ENCODE data around the gene DEPP1.

DEPP1 gene

GRCh38 chr10:44970812-44971395, 7.7 kb downstream of the DEPP1 start:
- Mint-ChIP-seq H3K27me3 (ENCODE audit: low read depth) (no peaks in the 10 kb centered on the region), H3K36me3 (ENCODE audit: low read depth) (no peaks in the 10 kb centered on the region), H3K4me1 (ENCODE audit: low read depth) (peaks cover 29% of the 10 kb centered on the region), H3K9me3 (no peaks in the 10 kb centered on the region), H3K27ac (no peak overlapping the region), H3K4me3 (no peak overlapping the region)
- DNase-seq (ENCODE audit: low spot score) = no peak

GRCh38 chr10:44969854-44970253, 8.8 kb downstream of the DEPP1 start:
- Mint-ChIP-seq H3K4me3 (no peak overlapping the region), H3K4me1 (ENCODE audit: low read depth) (peaks cover 30% of the 10 kb centered on the region), H3K36me3 (ENCODE audit: low read depth) (no peaks in the 10 kb centered on the region), H3K9me3 (no peaks in the 10 kb centered on the region), H3K27me3 (ENCODE audit: low read depth) (no peaks in the 10 kb centered on the region), H3K27ac (no peak overlapping the region)
- no peak for DNase-seq (ENCODE audit: low spot score)

GRCh38 chr10:44968500-44969400, 9.9 kb downstream of the DEPP1 start:
- Mint-ChIP-seq H3K4me1 (ENCODE audit: low read depth) (peaks cover 30% of the 10 kb centered on the region), H3K27me3 (ENCODE audit: low read depth) (no peaks in the 10 kb centered on the region), H3K36me3 (ENCODE audit: low read depth) (no peaks in the 10 kb centered on the region), H3K27ac (peak overlapping the region; percentile 29), H3K4me3 (peak overlapping the region; percentile 0), H3K9me3 (no peaks in the 10 kb centered on the region)
- no peak for DNase-seq (ENCODE audit: low spot score)

- peak overlapping the region; percentile 67 for H3K27ac Mint-ChIP-seq
Measured at GRCh38 chr10:44968091-44968490, 10.5 kb downstream of the DEPP1 start.

GRCh38 chr10:44967616-44968015, 11.0 kb downstream of the DEPP1 start:
- Mint-ChIP-seq H3K4me1 (ENCODE audit: low read depth) (peaks cover 25% of the 10 kb centered on the region), H3K27me3 (ENCODE audit: low read depth) (no peaks in the 10 kb centered on the region), H3K9me3 (no peaks in the 10 kb centered on the region), H3K27ac (peak overlapping the region; percentile 67), H3K4me3 (peak overlapping the region; percentile 35), H3K36me3 (ENCODE audit: low read depth) (no peaks in the 10 kb centered on the region)
- no peak for DNase-seq (ENCODE audit: low spot score)

More at GRCh38 chr10:44968091-44968490, 10.5 kb downstream of the DEPP1 start:
- Mint-ChIP-seq H3K9me3 (no peaks in the 10 kb centered on the region), H3K4me1 (ENCODE audit: low read depth) (peaks cover 25% of the 10 kb centered on the region), H3K4me3 (peak overlapping the region; percentile 35), H3K27me3 (ENCODE audit: low read depth) (no peaks in the 10 kb centered on the region), H3K36me3 (ENCODE audit: low read depth) (no peaks in the 10 kb centered on the region)
- no peak for DNase-seq (ENCODE audit: low spot score)

- no peak for DNase-seq (ENCODE audit: low spot score)
- Mint-ChIP-seq H3K4me3 (no peak overlapping the region), H3K36me3 (ENCODE audit: low read depth) (no peaks in the 10 kb centered on the region), H3K27ac (no peak overlapping the region), H3K9me3 (no peaks in the 10 kb centered on the region), H3K4me1 (ENCODE audit: low read depth) (peaks cover 25% of the 10 kb centered on the region), H3K27me3 (ENCODE audit: low read depth) (no peaks in the 10 kb centered on the region)
Measured at GRCh38 chr10:44966816-44967509, 11.6 kb downstream of the DEPP1 start.

- Mint-ChIP-seq H3K9me3 (no peaks in the 10 kb centered on the region), H3K4me3 (no peak overlapping the region), H3K4me1 (ENCODE audit: low read depth) (peaks cover 25% of the 10 kb centered on the region), H3K36me3 (ENCODE audit: low read depth) (no peaks in the 10 kb centered on the region), H3K27ac (no peak overlapping the region), H3K27me3 (ENCODE audit: low read depth) (no peaks in the 10 kb centered on the region)
- DNase-seq (ENCODE audit: low spot score) = no peak
Measured at GRCh38 chr10:44966129-44966815, 12.3 kb downstream of the DEPP1 start.

- Mint-ChIP-seq H3K27me3 (ENCODE audit: low read depth) (no peaks in the 10 kb centered on the region), H3K9me3 (no peaks in the 10 kb centered on the region), H3K4me3 (no peak overlapping the region), H3K36me3 (ENCODE audit: low read depth) (no peaks in the 10 kb centered on the region), H3K27ac (no peak overlapping the region), H3K4me1 (ENCODE audit: low read depth) (peaks cover 27% of the 10 kb centered on the region)
- no peak for DNase-seq (ENCODE audit: low spot score)
Measured at GRCh38 chr10:44965651-44966097, 12.9 kb downstream of the DEPP1 start.

GRCh38 chr10:44965104-44965503, 13.5 kb downstream of the DEPP1 start:
- Mint-ChIP-seq H3K27ac (no peak overlapping the region), H3K27me3 (ENCODE audit: low read depth) (no peaks in the 10 kb centered on the region), H3K36me3 (ENCODE audit: low read depth) (no peaks in the 10 kb centered on the region), H3K9me3 (no peaks in the 10 kb centered on the region), H3K4me3 (no peak overlapping the region), H3K4me1 (ENCODE audit: low read depth) (peaks cover 30% of the 10 kb centered on the region)
- DNase-seq (ENCODE audit: low spot score) = no peak

- H3K27me3 Mint-ChIP-seq (ENCODE audit: low read depth) = no peaks in the 10 kb centered on the region
- H3K4me3 Mint-ChIP-seq = no peak overlapping the region
- H3K27ac Mint-ChIP-seq = no peak overlapping the region
- H3K9me3 Mint-ChIP-seq = no peaks in the 10 kb centered on the region
- H3K36me3 Mint-ChIP-seq (ENCODE audit: low read depth) = no peaks in the 10 kb centered on the region
- H3K4me1 Mint-ChIP-seq (ENCODE audit: low read depth) = peaks cover 28% of the 10 kb centered on the region
- no peak for DNase-seq (ENCODE audit: low spot score)
Measured at GRCh38 chr10:44963772-44964633, 14.6 kb downstream of the DEPP1 start.

- no peaks in the 10 kb centered on the region for H3K27me3 Mint-ChIP-seq (ENCODE audit: low read depth)
- H3K36me3 Mint-ChIP-seq (ENCODE audit: low read depth) = no peaks in the 10 kb centered on the region
- H3K27ac Mint-ChIP-seq = no peak overlapping the region
- DNase-seq (ENCODE audit: low spot score) = no peak
- no peak overlapping the region for H3K4me3 Mint-ChIP-seq
- H3K9me3 Mint-ChIP-seq = no peaks in the 10 kb centered on the region
- peaks cover 25% of the 10 kb centered on the region for H3K4me1 Mint-ChIP-seq (ENCODE audit: low read depth)
Measured at GRCh38 chr10:44962870-44963738, 15.5 kb downstream of the DEPP1 start.

GRCh38 chr10:44961931-44962750, 16.5 kb downstream of the DEPP1 start:
- Mint-ChIP-seq H3K4me3 (no peak overlapping the region), H3K4me1 (ENCODE audit: low read depth) (peaks cover 19% of the 10 kb centered on the region), H3K27ac (no peak overlapping the region)

More at GRCh38 chr10:44961931-44962750, 16.5 kb downstream of the DEPP1 start:
- no peaks in the 10 kb centered on the region for H3K27me3 Mint-ChIP-seq (ENCODE audit: low read depth)
- H3K36me3 Mint-ChIP-seq (ENCODE audit: low read depth) = peaks cover 2% of the 10 kb centered on the region
- DNase-seq (ENCODE audit: low spot score) = no peak
- no peaks in the 10 kb centered on the region for H3K9me3 Mint-ChIP-seq
